ENCODE data around the gene RNF135.

- TF ChIP-seq POLR2A (IDR thresholded peaks at IDR 0.05; ENCODE audit: low read depth, low read length), result no peak
- TF ChIP-seq CTCF (conservative IDR thresholded peaks at IDR 0.05; ENCODE audit: low read depth, low read length), result no peak
- TF ChIP-seq MAFK (IDR thresholded peaks at IDR 0.05; ENCODE audit: low read depth, low read length), result no peak
Observed at GRCh38 chr17:31003225-31003866, 32.5 kb downstream of the RNF135 start.

Data from IMR-90 (cell line).